H1 (cell line): Measurements from ENCODE around the gene FAM8A1. TPM values are rescaled to one million over a fixed set of nuclear protein-coding genes. Genes with fewer than 3 reads are reported as not detected.

ENCODE experiments used
- CTCF ChIA-PET: fragments of 300-600 bp; sonication (Branson Sonifier 250); formaldehyde crosslinking; loops from one replicate; lab custom pipeline; 2021; ENCODE audit not compliant: partially characterized antibody; lab: Charles Lee
- POLR2A ChIA-PET: fragments of 300-600 bp; sonication (Branson Sonifier 250); formaldehyde crosslinking; loops from one replicate; lab custom pipeline; 2021; ENCODE audit warnings: inconsistent platforms; ENCODE audit not compliant: partially characterized antibody; lab: Charles Lee
- DNase-seq, 2 experiments: peaks; one replicate each; pipeline versions ENCODE4 v3.0.0 to v3.0.0-alpha.2; 2010 to 2022; ENCODE audit warnings: low spot score in 2 of 2, low read depth in 1 of 2, mixed read lengths in 1 of 2
- FAIRE-seq: peaks from 2 replicates; lab custom pipeline; 2011; peaks lifted over from hg19 to GRCh38; lab: Jason Lieb, UNC
- H2AFZ ChIP-seq: 2 replicates; pipeline ENCODE4 v1.8.1; 2012; ENCODE audit warnings: low read length, inconsistent platforms
- H2AK5ac ChIP-seq: 2 replicates; pipeline ENCODE4 v1.6.1; 2013; ENCODE audit warnings: low read depth, low read length
- H2BK120ac ChIP-seq: replicated peaks from 2 replicates; pipeline ENCODE3; 2013; ENCODE audit warnings: low read depth, low read length, inconsistent platforms
- H2BK12ac ChIP-seq: 2 replicates; pipeline ENCODE4 v1.6.1; 2013; ENCODE audit warnings: low read depth, low read length
- H2BK15ac ChIP-seq: 2 replicates; pipeline ENCODE4 v1.6.1; 2013; ENCODE audit warnings: low read length
- H2BK20ac ChIP-seq: 2 replicates; pipeline ENCODE4 v1.6.1; 2013; ENCODE audit warnings: low read length
- H2BK5ac ChIP-seq: 2 replicates; pipeline ENCODE4 v1.6.1; 2013; ENCODE audit warnings: low read depth, low read length
- H3K14ac ChIP-seq: 2 replicates; pipeline ENCODE4 v1.6.1; 2013; ENCODE audit warnings: inconsistent platforms; ENCODE audit not compliant: insufficient read length
- H3K18ac ChIP-seq: 2 replicates; pipeline ENCODE4 v1.6.1; 2013; ENCODE audit warnings: low read length; ENCODE audit errors: extremely low read depth
- H3K23ac ChIP-seq: 2 replicates; pipeline ENCODE4 v1.6.1; 2013; ENCODE audit warnings: inconsistent platforms; ENCODE audit not compliant: insufficient read length
- H3K23me2 ChIP-seq: 2 replicates; pipeline ENCODE4 v1.6.1; 2013; ENCODE audit warnings: low read depth, low read length
- H3K27ac ChIP-seq: 2 replicates; pipeline ENCODE4 v1.6.1; 2011; ENCODE audit warnings: low read depth, low read length, inconsistent platforms
- H3K27me3 ChIP-seq, 4 experiments: replicated peaks in 1 of 4; 1 replicate in 1 of 4; 2 replicates in 3 of 4; pipeline versions ENCODE4 v1.6.1 to v1.8.1; 2011 to 2013; ENCODE audit warnings: low read length in 3 of 4, mild to moderate bottlenecking in 3 of 4, inconsistent platforms in 2 of 4, mixed read lengths in 2 of 4, moderate library complexity in 1 of 4; ENCODE audit not compliant: control insufficient read depth in 3 of 4, insufficient read depth in 3 of 4; ENCODE audit errors: extremely low read depth in 1 of 4
- H3K36me3 ChIP-seq, 4 experiments: 2 replicates each; pipeline versions ENCODE4 v1.6.1 to v1.8.1; 2011 to 2013; ENCODE audit warnings: mild to moderate bottlenecking in 4 of 4, low read length in 3 of 4, moderate library complexity in 2 of 4, control low read depth in 1 of 4, inconsistent platforms in 1 of 4; ENCODE audit not compliant: insufficient read depth in 4 of 4, control insufficient read depth in 2 of 4
- H3K4ac ChIP-seq: replicated peaks from 2 replicates; pipeline ENCODE3; 2013; ENCODE audit warnings: low read length, low read depth, mixed read lengths, inconsistent platforms; ENCODE audit not compliant: insufficient read length
- H3K4me1 ChIP-seq, 4 experiments: replicated peaks in 1 of 4; 1 replicate in 1 of 4; 2 replicates in 3 of 4; pipeline versions ENCODE4 v1.6.1 to v1.8.1; 2011 to 2013; ENCODE audit warnings: low read length in 3 of 4, inconsistent platforms in 2 of 4, mixed read lengths in 1 of 4; ENCODE audit not compliant: insufficient read depth in 4 of 4, control insufficient read depth in 3 of 4
- H3K4me2 ChIP-seq, 2 experiments: 2 replicates each; pipeline versions ENCODE4 v1.6.1 to v1.8.1; 2011 to 2013; ENCODE audit warnings: low read depth in 2 of 2, low read length in 2 of 2, control low read depth in 1 of 2, inconsistent platforms in 1 of 2, mild to moderate bottlenecking in 1 of 2; ENCODE audit not compliant: insufficient read depth in 1 of 2
- H3K4me3 ChIP-seq, 4 experiments: fragments of 200-600, 300-600 bp in 1 of 4; sonication (generic), shearing (Covaris generic), sonication (Bioruptor Twin) in 1 of 4; 2 replicates each; pipeline versions ENCODE4 v1.5.1 to v1.8.1; 2011 to 2016; ENCODE audit warnings: low read length in 4 of 4, low read depth in 3 of 4, control low read depth in 2 of 4, inconsistent platforms in 2 of 4, mild to moderate bottlenecking in 2 of 4, mixed read lengths in 1 of 4, moderate library complexity in 1 of 4; ENCODE audit not compliant: insufficient read depth in 2 of 4; ENCODE audit errors: extremely low read depth in 1 of 4
- H3K56ac ChIP-seq: replicated peaks from 2 replicates; pipeline ENCODE3; 2013; ENCODE audit warnings: low read depth, mild to moderate bottlenecking, mixed read lengths, low read length, inconsistent platforms; ENCODE audit not compliant: insufficient read length
- H3K79me1 ChIP-seq: 2 replicates; pipeline ENCODE4 v1.6.1; 2013; ENCODE audit warnings: low read depth, low read length, control low read depth
- H3K79me2 ChIP-seq, 2 experiments: 2 replicates each; pipeline versions ENCODE4 v1.6.1 to v1.8.1; 2012 to 2013; ENCODE audit warnings: low read length in 2 of 2, mild to moderate bottlenecking in 2 of 2, inconsistent platforms in 1 of 2; ENCODE audit not compliant: insufficient read depth in 2 of 2, control insufficient read depth in 1 of 2
- H3K9ac ChIP-seq, 4 experiments: replicated peaks in 1 of 4; 1 replicate in 1 of 4; 2 replicates in 3 of 4; pipeline versions ENCODE4 v1.6.1 to v1.8.1; 2011 to 2013; ENCODE audit warnings: low read depth in 3 of 4, low read length in 3 of 4, control low read depth in 2 of 4, mild to moderate bottlenecking in 2 of 4, moderate library complexity in 2 of 4, inconsistent platforms in 1 of 4; ENCODE audit errors: extremely low read depth in 1 of 4
- H3K9me3 ChIP-seq, 2 experiments: 2 replicates each; pipeline versions ENCODE4 v1.6.1 to v1.8.1; 2012 to 2013; ENCODE audit warnings: mild to moderate bottlenecking in 2 of 2, moderate library complexity in 2 of 2, control low read depth in 1 of 2, inconsistent platforms in 1 of 2, low read depth in 1 of 2, low read length in 1 of 2, mixed read lengths in 1 of 2; ENCODE audit not compliant: insufficient read depth in 2 of 2
- H4K20me1 ChIP-seq, 2 experiments: replicated peaks in 1 of 2; 2 replicates each; pipeline versions ENCODE3 to v1.8.1; 2011 to 2013; ENCODE audit warnings: inconsistent platforms in 2 of 2, low read length in 2 of 2, mild to moderate bottlenecking in 1 of 2; ENCODE audit not compliant: insufficient read depth in 2 of 2, control insufficient read depth in 1 of 2
- H4K5ac ChIP-seq: 2 replicates; pipeline ENCODE4 v1.6.1; 2013; ENCODE audit warnings: low read length, low read depth, mixed read lengths, inconsistent platforms; ENCODE audit not compliant: insufficient read length
- H4K8ac ChIP-seq: 2 replicates; pipeline ENCODE4 v1.8.0; 2013; ENCODE audit warnings: mild to moderate bottlenecking, moderate library complexity, low read length, inconsistent platforms; ENCODE audit not compliant: insufficient read depth; ENCODE audit errors: extremely low read depth
- H4K91ac ChIP-seq: replicated peaks from 2 replicates; pipeline ENCODE3; 2013; ENCODE audit warnings: low read length, mixed read lengths, inconsistent platforms; ENCODE audit not compliant: insufficient read length
- ASH2L ChIP-seq: fragments of 200-600, 300-600 bp; sonication (generic); IDR thresholded peaks from one replicate; pipeline ENCODE4 v1.7.1; 2017; ENCODE audit warnings: low read length
- BRCA1 ChIP-seq: IDR thresholded peaks from 2 replicates; pipeline ENCODE4 v1.6.1; 2012; ENCODE audit warnings: low read depth, low read length, improper control_type of control experiment
- CBX5 ChIP-seq: fragments of 300-800, 300-1000 bp; sonication (generic); IDR thresholded peaks from 2 replicates; pipeline ENCODE4 v1.7.1; 2016; ENCODE audit warnings: antibody characterized with exemption, low read length, low read depth
- GABPA ChIP-seq: IDR thresholded peaks from 2 replicates; pipeline ENCODE4 v1.6.1; 2011; ENCODE audit warnings: mild to moderate bottlenecking, low read length, moderate library complexity, borderline replicate concordance; ENCODE audit not compliant: insufficient read depth
- GTF2F1 ChIP-seq: IDR thresholded peaks from 2 replicates; pipeline ENCODE4 v1.6.1; 2012; ENCODE audit warnings: low read depth, low read length, improper control_type of control experiment, borderline replicate concordance
- JUN ChIP-seq: IDR thresholded peaks from 2 replicates; pipeline ENCODE4 v1.6.1; 2011; ENCODE audit warnings: low read depth, mild to moderate bottlenecking, improper control_type of control experiment, low read length
- JUND ChIP-seq: IDR thresholded peaks from 2 replicates; pipeline ENCODE4 v1.6.1; 2011; ENCODE audit warnings: mild to moderate bottlenecking, improper control_type of control experiment, low read length
- POLR2A ChIP-seq, 2 experiments: IDR thresholded peaks; 1 replicate in 1 of 2; 2 replicates in 1 of 2; pipeline ENCODE4 v1.6.1; 2011; ENCODE audit warnings: low read depth in 2 of 2, low read length in 2 of 2, mild to moderate bottlenecking in 2 of 2; ENCODE audit errors: control extremely low read depth in 1 of 2
- RXRA ChIP-seq: IDR thresholded peaks from 2 replicates; pipeline ENCODE4 v1.6.1; 2011; ENCODE audit warnings: low read depth, mild to moderate bottlenecking, low read length, moderate library complexity; ENCODE audit not compliant: insufficient read depth
- SIN3A ChIP-seq, 2 experiments: IDR thresholded peaks in 1 of 2; conservative IDR thresholded peaks in 1 of 2; 2 replicates each; pipeline ENCODE4 v1.6.1; 2011 to 2012; ENCODE audit warnings: low read length in 2 of 2, improper control_type of control experiment in 1 of 2, low read depth in 1 of 2, mild to moderate bottlenecking in 1 of 2
- SIX5 ChIP-seq: IDR thresholded peaks from 2 replicates; pipeline ENCODE4 v1.6.1; 2011; ENCODE audit warnings: mild to moderate bottlenecking, low read depth, low read length
- SRF ChIP-seq: IDR thresholded peaks from 2 replicates; pipeline ENCODE4 v1.6.1; 2011; ENCODE audit warnings: mild to moderate bottlenecking, low read depth, low read length, moderate library complexity
- TAF1 ChIP-seq: IDR thresholded peaks from 2 replicates; pipeline ENCODE4 v1.6.1; 2011; ENCODE audit warnings: mild to moderate bottlenecking, low read depth, low read length
- WGBS, 2 experiments: shearing (Covaris generic) in 1 of 2; methylation state at CpG; one replicate each; pipeline versions ENCODE4 v1.1.6 to v1.1.7; 2013 to 2015; ENCODE audit warnings: low lambda C conversion rate in 2 of 2, mixed read lengths in 2 of 2, inconsistent platforms in 1 of 2, low coverage in 1 of 2, missing lambda C conversion rate in 1 of 2; ENCODE audit not compliant: insufficient replicate concordance in 2 of 2, insufficient coverage in 1 of 2, insufficient read length in 1 of 2; ENCODE audit errors: extremely low coverage in 1 of 2, missing lambda C conversion rate in 1 of 2; 5-methylcytosine and 5-hydroxymethylcytosine counted together
- polyA plus RNA-seq, 7 experiments: library from polyadenylated mRNA; depleted of rRNA in 3 of 7; stranded (reverse) in 5 of 7; unstranded in 2 of 7; fragments of >200 nt in 5 of 7; fragments of 200-250 nt in 2 of 7; gene quantifications; 1 replicate in 5 of 7; 2 replicates in 1 of 7; 4 replicates in 1 of 7; pipeline versions ENCODE4 v1.2.1 to v1.2.3, GENCODE V29; 2011 to 2013; ENCODE audit warnings: missing spikeins in 2 of 7, mixed read lengths in 2 of 7
- total RNA-seq: library from RNA; stranded (reverse); fragmentation: NEBNext Ultra II Directional; extraction: Animal tissue kit (Norgen Biotek cat#: 25700); gene quantifications from 2 replicates; pipeline ENCODE4 v1.2.1, GENCODE V29; 2021
- TF ChIP-seq, protein P1 (sequence below): IDR thresholded peaks from 2 replicates; pipeline ENCODE4 v1.6.1; 2012; ENCODE audit warnings: low read length, inconsistent platforms

The FAM8A1 gene
- total and polyA plus RNA-seq, 2 of the 8 experiments (the other 6 are each of a cell fraction or from before 2014, with no cell fraction given), result 3.4 to 9.2 TPM

DNA sequence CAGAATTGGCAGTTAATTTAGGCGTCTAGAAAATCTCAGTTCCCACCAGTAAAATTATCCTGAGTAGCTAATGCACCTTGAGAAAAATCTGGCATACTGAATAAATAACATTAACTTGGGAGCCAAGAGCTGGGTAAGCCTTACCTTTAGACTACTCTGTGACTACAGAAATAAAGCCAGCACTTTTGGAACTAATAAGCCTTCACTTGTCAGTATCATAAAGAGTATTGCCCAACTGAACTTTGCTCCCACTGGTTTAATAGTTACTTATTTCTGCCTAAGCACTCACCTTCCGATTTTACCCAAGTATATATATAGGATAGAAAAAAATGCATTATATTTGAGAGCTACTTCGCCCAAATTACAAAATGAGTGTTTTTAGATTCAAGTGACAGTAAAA is 10.7 kb downstream of the FAM8A1 start:
- no peaks in the 10 kb centered on the region for H3K23me2 ChIP-seq
- POLR2A ChIA-PET, result interaction anchor here (2.8 kb wide), 1 partner anchor 11 kb away, joined by 14 read pairs; the partner anchor contains the start of gene FAM8A1

More for the DNA sequence above, 10.7 kb downstream of the FAM8A1 start:
- no peaks in the 10 kb centered on the region for H3K79me2 ChIP-seq
- H2BK120ac ChIP-seq, result no peak overlapping the region
- no peak overlapping the region for H2BK15ac ChIP-seq
- H2AK5ac ChIP-seq, result no peak overlapping the region
- H4K8ac ChIP-seq, result no peak overlapping the region
- H2BK20ac ChIP-seq, result no peak overlapping the region
- H4K91ac ChIP-seq, result no peak overlapping the region
- H3K36me3 ChIP-seq, result peaks cover 3 to 21% (median 7%) of the 10 kb centered on the region in 4 experiments; a peak in 5 of 8 replicates
- no peaks in the 10 kb centered on the region for H3K4me1 ChIP-seq
- H3K18ac ChIP-seq, result no peak overlapping the region
- no peak overlapping the region for H4K5ac ChIP-seq
- no peaks in the 10 kb centered on the region for H3K27me3 ChIP-seq
- no peak overlapping the region for H3K9ac ChIP-seq
- no peak overlapping the region for H3K23ac ChIP-seq
- H2BK5ac ChIP-seq, result no peak overlapping the region
- no peak overlapping the region for H2BK12ac ChIP-seq
- DNase-seq, result no peak
- TF ChIP-seq ASH2L (no peak), JUND (no peak), TAF1 (no peak), RXRA (no peak), BRCA1 (no peak), GABPA (no peak), SRF (no peak), SIX5 (no peak), CBX5 (no peak), POLR2A (IDR thresholded peaks at IDR 0.05; ENCODE audit: control extremely low read depth in 1 of 2, low read depth in 2 of 2, low read length in 2 of 2) (no peak; a peak in 1 of 3 replicates), JUN (no peak), SIN3A (conservative IDR thresholded peaks at IDR 0.05 in 1 of 2, IDR thresholded peaks at IDR 0.05 in 1 of 2; ENCODE audit: low read depth in 1 of 2, low read length in 2 of 2) (no peak), GTF2F1 (no peak)
- TF ChIP-seq, protein P1, sequence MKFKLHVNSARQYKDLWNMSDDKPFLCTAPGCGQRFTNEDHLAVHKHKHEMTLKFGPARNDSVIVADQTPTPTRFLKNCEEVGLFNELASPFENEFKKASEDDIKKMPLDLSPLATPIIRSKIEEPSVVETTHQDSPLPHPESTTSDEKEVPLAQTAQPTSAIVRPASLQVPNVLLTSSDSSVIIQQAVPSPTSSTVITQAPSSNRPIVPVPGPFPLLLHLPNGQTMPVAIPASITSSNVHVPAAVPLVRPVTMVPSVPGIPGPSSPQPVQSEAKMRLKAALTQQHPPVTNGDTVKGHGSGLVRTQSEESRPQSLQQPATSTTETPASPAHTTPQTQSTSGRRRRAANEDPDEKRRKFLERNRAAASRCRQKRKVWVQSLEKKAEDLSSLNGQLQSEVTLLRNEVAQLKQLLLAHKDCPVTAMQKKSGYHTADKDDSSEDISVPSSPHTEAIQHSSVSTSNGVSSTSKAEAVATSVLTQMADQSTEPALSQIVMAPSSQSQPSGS, result no peak
- H2AFZ ChIP-seq, result no peak overlapping the region
- no peak overlapping the region for H3K4me3 ChIP-seq
- 83% methylated on average over 3 of the region's 3 CpGs; no CpG with 5 or more reads in 1 of the 2 experiments for WGBS, 2 experiments
- H3K14ac ChIP-seq, result no peak overlapping the region
- H3K27ac ChIP-seq, result no peak overlapping the region
- FAIRE-seq, result no peak
- H3K56ac ChIP-seq, result no peak overlapping the region
- H3K9me3 ChIP-seq, result no peaks in the 10 kb centered on the region
- H3K4ac ChIP-seq, result no peak overlapping the region
- no peak overlapping the region for H3K4me2 ChIP-seq
- CTCF ChIA-PET, result no interaction called here
- peaks cover 0 to under 1% of the 10 kb centered on the region in 2 experiments for H4K20me1 ChIP-seq
- H3K79me1 ChIP-seq, result no peaks in the 10 kb centered on the region
